GM18507 (cell line): ENCODE measurements around the gene VPS13C.

Experiments used
- DNase-seq: peaks from one replicate; pipeline ENCODE4 v3.0.0; 2011; ENCODE audit warnings: low read depth; ENCODE audit not compliant: insufficient read length; ENCODE audit errors: extremely low spot score
- FAIRE-seq: peaks from 2 replicates; lab custom pipeline; 2011; peaks lifted over from hg19 to GRCh38; lab: Jason Lieb, UNC

VPS13C gene, protein sequence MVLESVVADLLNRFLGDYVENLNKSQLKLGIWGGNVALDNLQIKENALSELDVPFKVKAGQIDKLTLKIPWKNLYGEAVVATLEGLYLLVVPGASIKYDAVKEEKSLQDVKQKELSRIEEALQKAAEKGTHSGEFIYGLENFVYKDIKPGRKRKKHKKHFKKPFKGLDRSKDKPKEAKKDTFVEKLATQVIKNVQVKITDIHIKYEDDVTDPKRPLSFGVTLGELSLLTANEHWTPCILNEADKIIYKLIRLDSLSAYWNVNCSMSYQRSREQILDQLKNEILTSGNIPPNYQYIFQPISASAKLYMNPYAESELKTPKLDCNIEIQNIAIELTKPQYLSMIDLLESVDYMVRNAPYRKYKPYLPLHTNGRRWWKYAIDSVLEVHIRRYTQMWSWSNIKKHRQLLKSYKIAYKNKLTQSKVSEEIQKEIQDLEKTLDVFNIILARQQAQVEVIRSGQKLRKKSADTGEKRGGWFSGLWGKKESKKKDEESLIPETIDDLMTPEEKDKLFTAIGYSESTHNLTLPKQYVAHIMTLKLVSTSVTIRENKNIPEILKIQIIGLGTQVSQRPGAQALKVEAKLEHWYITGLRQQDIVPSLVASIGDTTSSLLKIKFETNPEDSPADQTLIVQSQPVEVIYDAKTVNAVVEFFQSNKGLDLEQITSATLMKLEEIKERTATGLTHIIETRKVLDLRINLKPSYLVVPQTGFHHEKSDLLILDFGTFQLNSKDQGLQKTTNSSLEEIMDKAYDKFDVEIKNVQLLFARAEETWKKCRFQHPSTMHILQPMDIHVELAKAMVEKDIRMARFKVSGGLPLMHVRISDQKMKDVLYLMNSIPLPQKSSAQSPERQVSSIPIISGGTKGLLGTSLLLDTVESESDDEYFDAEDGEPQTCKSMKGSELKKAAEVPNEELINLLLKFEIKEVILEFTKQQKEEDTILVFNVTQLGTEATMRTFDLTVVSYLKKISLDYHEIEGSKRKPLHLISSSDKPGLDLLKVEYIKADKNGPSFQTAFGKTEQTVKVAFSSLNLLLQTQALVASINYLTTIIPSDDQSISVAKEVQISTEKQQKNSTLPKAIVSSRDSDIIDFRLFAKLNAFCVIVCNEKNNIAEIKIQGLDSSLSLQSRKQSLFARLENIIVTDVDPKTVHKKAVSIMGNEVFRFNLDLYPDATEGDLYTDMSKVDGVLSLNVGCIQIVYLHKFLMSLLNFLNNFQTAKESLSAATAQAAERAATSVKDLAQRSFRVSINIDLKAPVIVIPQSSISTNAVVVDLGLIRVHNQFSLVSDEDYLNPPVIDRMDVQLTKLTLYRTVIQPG (N-terminal part only)

DNA sequence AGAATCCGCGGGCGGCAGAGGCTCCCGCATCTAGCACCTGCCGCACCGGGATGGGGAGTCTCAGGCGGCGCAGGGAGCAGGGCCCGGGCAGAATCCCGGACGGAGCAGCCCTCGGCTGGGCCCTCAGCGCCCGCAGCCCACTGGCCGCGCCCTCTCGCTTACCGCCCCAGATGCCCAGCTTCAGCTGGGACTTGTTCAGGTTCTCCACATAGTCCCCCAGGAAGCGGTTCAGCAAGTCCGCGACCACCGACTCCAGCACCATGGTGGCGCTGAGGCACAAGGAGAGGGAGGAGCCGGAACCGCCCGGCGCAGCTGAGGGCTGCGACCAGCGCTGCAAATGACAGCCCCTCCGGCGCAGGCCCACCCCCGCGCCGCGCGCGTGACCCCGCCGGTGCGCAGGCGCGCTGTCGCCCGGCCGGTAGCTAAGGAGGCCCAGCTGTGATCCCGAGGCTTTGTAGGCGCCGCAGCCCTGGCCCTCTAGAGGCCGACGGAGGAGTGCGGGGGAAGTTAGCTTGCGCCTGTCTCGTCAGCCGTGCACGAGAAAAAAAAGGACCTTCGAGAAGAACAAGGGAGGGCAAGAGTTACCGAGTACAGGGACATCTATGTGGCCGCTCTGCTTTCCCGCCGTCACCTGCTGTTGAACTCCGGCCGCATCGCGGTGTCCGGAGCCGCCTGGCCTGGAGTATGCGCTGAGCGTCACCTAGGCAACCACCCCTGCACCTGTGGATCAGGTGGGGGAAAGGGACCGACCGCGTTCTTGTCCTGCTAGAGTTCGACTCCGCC lies at the start of gene VPS13C:
Gene VPS13C, minus strand, starts transcription at position 335 of the 783 bp plus-strand sequence. Its CDS starts 73 bp downstream, at position 262.
- peak; percentile 87 for DNase-seq
- FAIRE-seq = peak; percentile 94

DNA sequence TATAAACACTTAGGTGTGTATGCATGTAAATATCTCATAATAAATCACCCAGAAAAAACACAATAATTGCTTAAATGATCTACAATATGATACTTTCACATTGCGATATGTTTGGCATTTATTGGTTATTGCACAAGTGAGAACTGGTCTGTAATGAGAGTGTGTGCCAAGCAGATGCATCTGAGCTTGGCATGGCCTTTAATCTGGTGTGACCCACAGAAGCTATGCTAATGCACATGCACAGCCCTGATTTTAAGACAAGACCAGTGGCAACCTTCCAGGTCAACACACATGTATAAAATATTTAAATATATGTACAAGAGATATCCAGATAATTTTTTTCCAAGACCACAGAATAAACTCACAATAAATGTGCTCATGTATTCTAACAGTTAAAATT lies 49.2 kb upstream of the VPS13C start:
- DNase-seq (no peak), FAIRE-seq (no peak)

DNA sequence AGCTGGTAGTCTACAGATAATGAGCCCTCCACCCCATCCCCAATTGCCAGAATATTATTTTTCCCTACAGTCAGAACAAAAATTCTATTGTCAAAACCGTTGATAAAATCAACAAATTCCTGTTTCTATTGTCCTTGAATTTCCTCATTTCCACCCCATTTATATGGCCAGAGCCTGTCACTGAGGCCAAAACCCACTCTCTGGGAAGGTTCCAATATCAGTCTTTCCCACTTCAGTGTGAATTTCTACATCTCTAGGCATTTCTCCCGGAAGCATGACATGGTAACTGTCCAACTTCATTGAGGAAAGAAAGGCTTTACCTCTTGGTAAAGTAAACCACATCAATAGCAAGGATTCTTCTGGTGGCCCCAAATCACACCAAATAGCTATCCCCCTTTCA lies 48.2 kb upstream of the VPS13C start:
- DNase-seq (no peak), FAIRE-seq (no peak)

DNA sequence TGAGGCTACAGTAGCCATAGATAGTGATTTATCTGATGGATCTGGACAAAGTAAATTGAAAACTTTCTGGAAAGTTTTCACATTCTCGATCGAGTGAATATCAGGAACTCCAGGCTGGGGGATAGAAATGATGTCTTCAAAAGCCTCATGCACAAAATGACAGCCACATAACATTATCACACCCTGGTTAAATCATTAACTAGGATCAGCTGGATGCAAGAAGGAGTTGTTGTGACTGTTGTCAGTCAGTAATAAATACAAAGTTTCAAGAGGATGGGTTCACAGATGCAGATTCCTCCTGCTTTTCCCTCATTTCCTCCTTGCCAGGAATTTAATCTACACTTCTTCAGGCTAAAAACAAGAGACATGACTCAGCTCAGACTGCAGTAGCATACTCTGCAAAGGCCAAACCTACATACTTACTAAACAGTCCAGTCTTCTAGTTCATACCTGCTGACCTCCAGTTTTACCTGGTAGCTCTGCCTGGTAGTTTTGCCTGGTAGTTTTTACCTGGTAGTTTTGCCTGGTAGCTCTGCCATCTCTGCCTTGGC lies 47.4 kb upstream of the VPS13C start:
- DNase-seq (no peak), FAIRE-seq (no peak)

DNA sequence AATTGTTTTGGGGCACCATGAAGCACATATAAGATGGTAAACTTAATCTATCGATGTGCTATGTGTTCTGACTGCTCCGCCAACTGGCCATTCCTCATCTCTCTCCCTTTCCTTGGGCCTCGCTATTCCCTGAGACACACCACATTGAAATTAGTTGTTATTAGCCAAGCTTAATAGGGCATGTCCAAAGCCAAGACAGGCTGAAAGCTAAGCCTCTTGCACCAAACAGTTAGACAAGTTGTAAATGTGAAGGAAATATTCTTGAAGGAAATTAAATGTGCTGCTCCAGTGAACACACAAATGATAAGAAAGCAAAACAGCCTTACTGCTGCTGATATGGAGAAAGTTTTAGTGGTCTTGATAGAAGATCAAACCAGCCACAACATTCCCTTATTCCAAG lies 45.8 kb upstream of the VPS13C start:
- DNase-seq (no peak), FAIRE-seq (no peak)

DNA sequence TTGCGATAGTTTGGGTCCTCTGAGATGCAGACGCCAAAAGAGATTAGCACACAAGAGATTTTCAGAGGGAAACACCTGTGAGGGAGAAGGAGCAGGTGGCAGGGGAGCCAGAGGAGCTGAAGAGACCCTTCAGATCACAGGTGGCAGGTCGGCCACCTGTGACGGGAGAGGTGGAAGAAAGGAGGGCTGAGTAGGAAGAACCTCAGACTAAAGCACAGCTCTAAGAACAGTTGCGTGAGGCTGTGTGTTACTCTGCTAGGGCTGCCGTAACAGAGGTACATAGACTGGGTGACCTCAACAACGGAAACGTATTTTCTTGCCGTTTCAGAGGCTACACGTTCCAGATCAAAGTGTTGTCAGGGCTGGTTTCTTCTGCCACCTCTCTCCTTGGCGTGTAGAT lies 45.0 kb upstream of the VPS13C start:
- DNase-seq = no peak
- no peak for FAIRE-seq

DNA sequence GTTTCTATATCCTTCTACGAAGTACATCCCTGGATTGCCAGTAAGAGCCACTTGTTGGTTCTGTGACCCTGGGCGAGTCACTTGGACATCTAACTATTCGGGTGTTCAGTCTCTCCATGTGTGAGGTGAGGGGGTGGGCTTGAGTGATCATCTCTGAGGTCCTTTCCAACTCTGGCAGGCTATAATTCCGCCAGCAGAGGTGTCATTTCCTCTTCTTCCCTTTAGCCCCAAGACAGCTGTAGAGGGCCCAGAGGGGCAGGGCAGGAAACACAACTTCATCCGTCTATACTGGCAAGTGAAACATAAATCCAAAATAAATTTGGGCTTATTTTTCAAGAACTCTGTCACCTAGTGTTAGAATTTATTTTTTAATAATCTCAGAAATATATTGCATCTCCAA lies 44.6 kb upstream of the VPS13C start:
- FAIRE-seq (no peak), DNase-seq (no peak)

DNA sequence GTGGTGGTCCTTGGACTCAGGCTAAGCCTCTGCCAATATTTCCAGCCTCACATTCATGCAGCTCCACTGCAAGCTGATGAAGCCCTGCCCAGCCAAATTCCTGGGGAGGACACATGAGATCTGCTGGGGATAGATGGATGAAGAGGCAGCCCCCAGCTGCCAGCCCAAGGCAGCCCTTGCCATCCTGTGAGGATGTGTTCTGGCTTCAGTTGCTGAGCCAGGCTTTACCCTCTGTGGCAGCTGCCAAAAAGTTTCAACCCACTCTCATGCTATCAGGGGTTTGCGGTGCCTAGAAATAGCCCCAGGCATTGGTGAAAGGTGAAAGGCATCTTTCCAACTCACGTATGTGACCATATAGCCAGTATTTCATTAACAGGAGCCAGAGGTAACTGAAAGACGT lies 44.2 kb upstream of the VPS13C start:
- FAIRE-seq = no peak

DNA sequence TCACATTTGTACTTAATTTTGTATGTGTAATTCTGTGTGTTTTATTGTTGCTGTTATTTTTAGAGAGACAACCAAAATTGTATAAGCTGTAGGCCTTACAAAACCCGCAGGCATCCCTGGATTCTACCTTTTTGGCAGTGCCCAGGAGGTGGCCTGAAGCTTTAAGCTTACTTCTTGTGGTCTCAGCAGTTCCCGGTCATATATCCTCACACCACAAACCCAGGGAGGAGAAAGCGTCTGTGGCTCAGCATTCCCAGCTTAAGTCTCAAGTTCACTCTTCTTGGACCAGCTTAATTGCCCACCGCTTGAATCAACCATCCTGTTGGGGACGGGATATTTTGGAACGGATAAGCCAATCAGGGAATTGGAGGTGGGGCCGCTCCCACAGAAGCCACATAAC lies 43.2 kb upstream of the VPS13C start:
- DNase-seq (no peak), FAIRE-seq (no peak)

More for the DNA sequence above, 44.2 kb upstream of the VPS13C start:
- no peak for DNase-seq

DNA sequence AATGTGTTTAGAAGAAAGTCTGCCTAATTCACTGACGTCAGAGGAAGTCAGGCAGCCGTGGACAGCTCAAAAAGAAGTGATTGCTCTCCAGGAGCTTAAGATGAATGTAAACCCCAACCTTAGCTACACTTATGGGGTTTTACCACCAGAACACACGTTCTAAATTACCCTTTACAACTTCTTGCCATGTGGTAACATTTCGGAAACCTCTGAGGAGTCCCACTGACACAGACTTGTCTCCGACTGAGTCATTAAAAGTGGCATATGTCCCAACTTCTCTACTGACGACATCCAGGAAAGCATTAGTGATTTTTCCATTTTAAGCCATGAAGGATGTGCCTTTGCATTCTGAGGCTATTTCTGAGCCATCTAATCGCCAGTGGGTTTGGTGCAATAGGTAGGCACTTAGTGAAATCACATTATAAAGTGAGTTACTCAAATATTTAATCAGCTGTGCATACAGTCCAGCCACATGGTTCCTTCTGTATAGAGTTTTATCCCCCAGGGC lies 38.9 kb upstream of the VPS13C start:
- DNase-seq (no peak), FAIRE-seq (no peak)

DNA sequence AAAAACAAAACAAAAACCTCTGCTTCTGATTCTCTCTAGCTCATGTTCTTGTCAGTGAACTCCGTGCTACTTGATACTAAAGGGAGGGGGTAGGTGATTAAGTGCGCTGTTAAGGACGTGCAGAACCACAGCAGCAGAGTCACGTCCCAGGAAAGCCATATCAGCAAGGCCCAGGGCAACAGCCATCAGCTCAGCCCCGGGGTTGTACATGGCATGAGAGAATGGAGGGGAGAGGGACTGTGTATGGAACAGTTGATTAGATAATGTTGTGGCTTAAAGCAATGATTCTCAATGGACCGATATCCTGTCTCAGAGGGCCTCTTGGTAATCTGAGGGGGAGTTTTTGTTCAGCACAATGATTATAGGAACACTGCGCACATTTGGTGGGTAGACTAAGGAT lies 34.1 kb upstream of the VPS13C start:
- DNase-seq (no peak), FAIRE-seq (no peak)

DNA sequence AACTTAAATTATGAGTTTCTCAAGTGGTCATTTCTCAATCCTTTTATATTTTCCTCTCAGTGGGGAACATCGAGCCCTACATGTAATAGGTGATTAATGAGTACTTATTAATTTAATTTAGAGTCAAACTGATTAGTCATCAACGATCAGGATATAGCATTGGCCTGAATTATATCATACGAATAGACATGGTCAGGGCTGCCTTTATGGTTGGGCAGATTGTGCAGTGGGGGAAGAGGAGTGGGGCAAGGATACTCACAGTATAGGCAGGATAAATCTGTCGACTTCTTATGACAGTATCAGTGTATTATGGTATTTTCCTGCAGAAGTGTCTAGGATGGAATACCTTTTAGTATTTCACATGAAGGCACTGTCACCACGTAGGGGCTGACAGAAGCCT lies 33.6 kb upstream of the VPS13C start:
- FAIRE-seq = no peak
- no peak for DNase-seq

DNA sequence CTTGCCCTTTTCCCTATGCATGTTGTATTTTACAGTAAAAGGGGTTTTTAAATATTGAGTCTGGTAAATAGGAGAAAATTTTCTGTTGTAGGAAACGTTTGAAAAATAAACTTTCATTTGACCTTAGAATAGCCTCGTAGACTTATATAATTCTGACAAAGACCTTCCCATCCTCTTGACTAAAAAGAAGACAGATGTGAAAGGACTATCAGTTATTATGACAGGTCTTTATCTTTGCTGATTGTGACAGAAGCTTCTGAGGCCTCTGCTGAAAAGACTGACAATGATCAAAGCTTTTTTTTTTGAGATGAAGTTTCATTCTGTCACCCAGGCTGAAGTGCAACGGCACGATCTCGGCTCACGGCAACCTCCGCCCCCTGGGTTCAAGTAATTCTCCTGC lies 30.7 kb upstream of the VPS13C start:
- DNase-seq (no peak), FAIRE-seq (no peak)

DNA sequence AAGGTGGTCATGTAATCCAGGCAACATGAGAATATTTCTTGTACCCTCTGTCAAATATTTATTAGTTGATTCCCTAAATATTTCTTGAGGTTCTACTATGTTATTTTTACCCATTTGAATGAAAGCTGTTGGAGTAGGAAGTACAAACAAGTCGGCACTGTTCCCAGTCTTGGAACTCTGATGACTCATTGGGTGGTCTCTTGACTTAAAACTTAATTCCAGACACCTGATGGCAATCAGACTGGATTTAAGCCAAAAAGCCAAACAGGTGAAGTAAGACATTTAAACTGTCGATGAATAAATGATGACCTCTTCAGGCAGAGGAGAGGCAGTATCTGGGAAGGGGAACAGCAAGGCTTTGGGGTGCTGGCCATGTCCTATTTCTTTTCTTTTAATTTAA lies 29.4 kb upstream of the VPS13C start:
- DNase-seq (no peak), FAIRE-seq (no peak)

DNA sequence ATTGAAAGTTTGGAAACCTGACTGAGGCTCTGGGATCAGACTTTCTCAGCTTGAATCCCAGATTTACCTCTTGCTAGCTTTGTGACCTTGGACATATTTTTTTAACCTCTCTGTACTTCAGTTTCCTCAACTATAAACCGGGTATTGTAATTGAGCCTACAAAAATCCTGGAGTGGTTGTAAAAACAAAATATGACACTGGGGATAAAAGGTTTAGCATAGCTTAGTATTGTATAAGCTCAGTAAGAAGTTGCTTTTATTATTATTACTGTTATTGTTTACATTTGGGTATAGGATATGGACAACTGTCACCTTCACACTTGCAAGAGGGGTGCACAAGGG lies 28.1 kb upstream of the VPS13C start:
- DNase-seq (no peak), FAIRE-seq (no peak)

DNA sequence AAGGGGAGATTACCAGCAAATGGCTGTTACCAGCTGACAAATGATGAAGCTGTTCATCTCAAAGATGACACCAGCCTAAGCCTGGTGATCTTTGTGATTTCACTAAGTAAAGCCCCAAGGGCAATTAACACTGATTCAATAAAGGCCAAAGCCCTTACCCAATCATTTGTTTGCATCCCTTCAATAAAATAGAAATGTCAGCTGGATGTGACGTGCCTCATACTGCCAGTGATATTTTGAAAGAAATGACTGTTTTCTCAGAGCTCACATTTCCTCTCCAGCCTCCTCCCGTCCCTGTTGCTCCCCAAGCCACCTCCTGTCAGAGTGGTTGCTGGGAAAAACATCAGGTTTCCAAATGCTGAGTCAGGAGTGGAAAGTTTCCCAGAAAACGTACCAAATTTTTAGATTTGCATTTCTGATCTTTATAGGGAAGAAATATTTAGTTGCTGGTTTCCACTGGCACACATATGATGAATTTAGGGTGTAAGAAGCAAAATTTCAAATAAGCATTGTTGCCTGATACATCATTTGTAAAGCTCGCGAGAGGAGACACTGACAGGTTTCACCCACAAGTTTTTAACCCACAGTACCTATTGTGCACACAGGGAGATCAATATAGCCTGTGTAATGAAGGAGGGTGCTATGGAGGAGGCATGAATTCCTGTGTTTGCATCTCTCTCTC lies 27.6 kb upstream of the VPS13C start:
- no peak for FAIRE-seq
- DNase-seq = no peak

DNA sequence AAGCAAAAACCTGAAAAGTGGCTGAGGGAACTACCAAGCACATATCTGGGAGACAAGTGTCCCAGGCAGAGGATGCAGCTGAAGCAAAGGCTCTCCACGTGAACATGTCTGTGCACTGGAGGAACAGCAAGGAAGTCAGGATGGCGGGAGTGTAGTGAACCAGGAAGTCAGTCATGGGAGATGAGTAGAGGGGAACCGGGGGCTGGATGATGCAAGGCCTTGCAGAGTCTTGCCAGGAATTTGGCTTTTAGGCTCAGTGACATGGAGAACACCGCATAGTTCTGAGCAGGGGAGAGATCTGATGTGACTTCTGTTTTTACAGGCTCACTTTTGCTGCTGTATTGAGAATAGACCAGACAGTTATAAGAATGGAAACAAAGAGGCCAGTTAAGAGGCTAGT lies 25.5 kb upstream of the VPS13C start:
- FAIRE-seq (no peak), DNase-seq (no peak)
